D721Med (cell line): ENCODE data around the gene SACS.
"Not testable (repeated sequence)": the region's sequence is repeated elsewhere in the genome, so short reads cannot be mapped to it uniquely, and the experiment has no call there.

Experiments used
- DNase-seq: peaks from one replicate; pipeline ENCODE4 v3.0.0; 2011; ENCODE audit warnings: low spot score; ENCODE audit not compliant: insufficient read length
- FAIRE-seq: peaks from 2 replicates; lab custom pipeline; 2011; peaks lifted over from hg19 to GRCh38; lab: Jason Lieb, UNC
- TF ChIP-seq, protein P1 (sequence below): IDR thresholded peaks from 2 replicates; pipeline ENCODE4 v1.5.1; 2012; ENCODE audit warnings: mild to moderate bottlenecking, control low read depth; ENCODE audit not compliant: insufficient read depth; ENCODE audit errors: missing control alignments

Gene SACS

DNA sequence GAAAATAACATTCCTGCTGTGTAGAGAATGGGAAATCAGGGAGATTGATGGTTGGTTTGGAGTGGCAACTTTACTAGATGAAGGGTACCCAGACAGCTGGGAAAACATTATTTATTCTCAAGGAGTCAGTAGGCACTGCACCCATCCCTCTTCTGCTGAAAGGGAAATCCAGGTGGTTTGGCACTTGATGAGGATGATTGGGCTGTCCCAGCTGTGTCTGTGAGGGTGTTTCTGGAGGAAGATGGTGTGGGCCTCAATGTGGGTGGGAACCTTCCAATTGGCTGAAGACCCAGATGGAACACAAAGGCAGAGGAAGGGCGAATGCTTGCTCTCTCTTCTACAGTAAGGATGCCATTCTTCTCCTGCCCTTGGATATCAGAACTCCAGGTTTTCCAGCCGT lies 10.4 kb upstream of the SACS start:
- FAIRE-seq = no peak
- no peak for DNase-seq
- TF ChIP-seq, protein P1, sequence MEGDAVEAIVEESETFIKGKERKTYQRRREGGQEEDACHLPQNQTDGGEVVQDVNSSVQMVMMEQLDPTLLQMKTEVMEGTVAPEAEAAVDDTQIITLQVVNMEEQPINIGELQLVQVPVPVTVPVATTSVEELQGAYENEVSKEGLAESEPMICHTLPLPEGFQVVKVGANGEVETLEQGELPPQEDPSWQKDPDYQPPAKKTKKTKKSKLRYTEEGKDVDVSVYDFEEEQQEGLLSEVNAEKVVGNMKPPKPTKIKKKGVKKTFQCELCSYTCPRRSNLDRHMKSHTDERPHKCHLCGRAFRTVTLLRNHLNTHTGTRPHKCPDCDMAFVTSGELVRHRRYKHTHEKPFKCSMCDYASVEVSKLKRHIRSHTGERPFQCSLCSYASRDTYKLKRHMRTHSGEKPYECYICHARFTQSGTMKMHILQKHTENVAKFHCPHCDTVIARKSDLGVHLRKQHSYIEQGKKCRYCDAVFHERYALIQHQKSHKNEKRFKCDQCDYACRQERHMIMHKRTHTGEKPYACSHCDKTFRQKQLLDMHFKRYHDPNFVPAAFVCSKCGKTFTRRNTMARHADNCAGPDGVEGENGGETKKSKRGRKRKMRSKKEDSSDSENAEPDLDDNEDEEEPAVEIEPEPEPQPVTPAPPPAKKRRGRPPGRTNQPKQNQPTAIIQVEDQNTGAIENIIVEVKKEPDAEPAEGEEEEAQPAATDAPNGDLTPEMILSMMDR = no peak

DNA sequence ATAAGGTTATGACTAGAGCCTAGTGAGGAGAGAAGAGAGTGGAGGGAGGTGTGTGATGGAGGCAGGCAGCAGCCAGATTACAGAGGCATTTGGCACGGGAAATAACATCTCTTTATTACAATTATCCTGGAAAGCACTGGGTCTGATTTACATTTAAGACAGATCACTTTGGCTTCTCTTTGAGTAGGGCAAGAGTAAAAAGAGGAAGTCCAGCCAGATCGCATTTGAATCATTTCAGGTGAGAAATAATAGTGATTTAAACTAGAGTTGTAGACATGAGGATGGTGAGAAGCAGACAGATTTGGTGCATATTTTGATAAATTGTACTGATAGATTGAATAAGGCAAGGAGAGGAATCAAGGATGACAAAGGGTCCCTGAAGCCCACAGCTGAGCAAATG lies 9.6 kb upstream of the SACS start:
- TF ChIP-seq, protein P1 = no peak
- FAIRE-seq (no peak), DNase-seq (no peak)

DNA sequence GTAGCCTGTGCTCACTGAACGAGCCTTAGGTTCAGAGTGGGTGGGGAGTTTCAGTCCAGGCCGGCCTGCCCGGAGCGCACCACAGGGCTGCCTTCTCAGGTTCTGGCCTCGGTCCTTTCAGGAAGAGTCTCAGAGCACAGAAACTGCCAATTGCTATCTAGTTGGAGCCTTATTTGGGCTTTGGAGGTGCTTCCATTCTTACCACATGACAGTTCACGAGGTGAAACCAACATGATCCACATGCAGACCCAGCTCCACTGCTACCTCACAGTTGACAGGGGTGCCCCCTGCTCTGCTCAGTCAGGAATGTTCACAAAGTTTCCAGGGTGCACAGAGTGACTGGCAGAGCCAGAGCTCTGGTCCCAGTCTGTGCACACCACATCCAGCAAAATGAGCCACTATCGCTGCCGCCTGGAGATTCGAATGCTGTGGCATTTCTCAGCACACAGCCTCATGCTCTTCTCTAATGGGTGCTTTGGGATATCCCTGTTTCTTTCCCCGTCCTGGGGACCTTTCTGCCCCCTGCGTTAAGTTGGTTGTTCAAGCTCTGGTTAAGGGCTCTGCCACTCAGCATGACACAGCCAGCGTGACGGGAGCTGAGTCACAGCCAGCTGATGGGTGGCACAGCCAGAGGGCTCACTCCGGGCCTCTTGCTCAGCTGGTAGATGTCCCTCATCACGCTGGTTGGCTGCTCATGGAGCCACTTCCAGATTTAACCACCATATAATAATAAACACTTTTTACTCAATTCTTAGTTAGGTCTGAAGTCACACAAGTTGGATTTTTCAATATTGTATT lies 7.5 kb upstream of the SACS start:
- DNase-seq = no peak
- TF ChIP-seq, protein P1 = no peak
- no peak for FAIRE-seq

DNA sequence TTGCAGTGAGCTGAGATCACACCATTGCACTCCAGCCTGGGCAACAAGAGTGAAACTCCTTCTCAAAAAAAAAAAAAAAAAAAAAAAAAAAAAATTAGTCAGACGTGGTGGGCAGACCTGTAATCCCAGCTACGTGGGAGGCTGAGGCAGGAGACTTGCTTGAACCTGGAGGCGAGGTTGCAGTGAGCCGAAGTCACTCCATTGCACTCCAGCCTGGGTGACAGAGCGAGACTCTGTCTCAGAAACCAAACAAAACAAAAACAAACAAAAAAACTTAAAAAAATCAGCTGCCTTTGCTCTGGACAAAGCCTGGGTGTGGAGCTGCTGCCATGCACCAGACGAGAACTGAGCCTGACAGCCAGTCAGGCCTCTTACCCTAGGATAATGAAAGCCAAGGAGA lies 6.8 kb upstream of the SACS start:
- not testable (repeated sequence) for DNase-seq, FAIRE-seq

DNA sequence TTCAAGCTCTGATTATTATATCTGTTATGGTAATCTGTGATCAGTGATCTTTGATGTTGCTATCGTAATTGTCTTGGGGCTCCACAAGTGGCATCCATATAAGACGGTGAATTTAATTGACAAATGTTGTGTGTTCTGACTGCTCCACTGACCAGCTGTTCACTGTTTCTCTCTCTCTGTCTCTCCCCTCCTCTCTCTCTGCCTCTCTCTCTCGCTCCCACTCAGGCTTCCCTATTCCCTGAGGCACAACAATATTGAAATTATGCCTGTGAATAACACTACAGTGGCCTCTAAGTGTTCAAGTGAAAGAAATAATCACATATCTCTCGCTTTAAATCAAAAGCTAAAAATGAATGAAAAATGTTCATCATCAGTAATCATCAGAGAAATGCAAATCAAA lies 4.4 kb upstream of the SACS start:
- FAIRE-seq (no peak), DNase-seq (no peak)
- TF ChIP-seq, protein P1 = no peak

DNA sequence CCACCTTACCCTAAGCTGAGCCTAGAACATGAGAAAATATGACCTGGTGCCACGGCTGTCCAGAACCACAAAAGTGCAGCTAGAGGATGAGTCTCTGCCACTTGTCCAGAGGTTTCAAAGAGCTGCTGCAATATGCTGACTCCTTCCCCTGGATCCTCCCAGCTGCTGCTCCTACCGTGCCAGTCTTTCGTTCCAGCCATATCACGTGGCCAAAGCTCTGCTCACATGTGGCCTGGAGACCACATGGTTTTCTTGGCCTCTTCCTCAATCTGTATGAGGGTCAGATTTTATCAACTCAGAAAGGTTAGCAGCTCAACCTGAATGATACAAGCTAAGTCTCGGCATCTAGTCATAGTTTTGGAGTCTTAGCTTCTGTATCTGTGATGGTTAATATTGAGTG lies 3.2 kb upstream of the SACS start:
- DNase-seq = no peak

DNA sequence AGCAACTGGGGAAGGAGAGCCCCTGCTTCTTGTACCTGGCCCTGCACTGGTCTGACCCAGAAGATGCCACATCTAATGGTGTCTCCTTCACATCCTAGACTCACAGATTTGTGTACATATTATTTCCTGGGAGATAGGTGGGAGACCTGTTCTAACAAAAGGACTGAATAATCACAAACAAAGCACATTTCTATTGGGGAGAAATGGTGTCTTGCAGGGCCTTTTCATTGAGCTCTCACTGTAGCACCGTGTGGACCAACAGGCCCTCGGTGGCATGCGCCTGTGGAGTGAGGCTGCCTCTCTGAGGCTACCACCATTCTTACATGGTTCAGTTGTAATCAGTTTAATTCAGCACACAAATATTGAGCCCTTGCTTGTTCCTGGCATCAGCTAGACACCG lies 989 bp upstream of the SACS start:
- TF ChIP-seq, protein P1 = no peak
- FAIRE-seq (no peak), DNase-seq (no peak)

More for the DNA sequence above, 3.2 kb upstream of the SACS start:
- FAIRE-seq = no peak
- TF ChIP-seq, protein P1 = no peak
